NCI-H2107 treated with DMSO at 0.1 percent for 48 hours (cell line): ENCODE data around the gene ADCY6.

Source experiments
- DNase-seq: peaks from one replicate; lab custom pipeline; 2025; ENCODE audit not compliant: unreplicated experiment; lab: John Stamatoyannopoulos, UW

The ADCY6 gene

DNA sequence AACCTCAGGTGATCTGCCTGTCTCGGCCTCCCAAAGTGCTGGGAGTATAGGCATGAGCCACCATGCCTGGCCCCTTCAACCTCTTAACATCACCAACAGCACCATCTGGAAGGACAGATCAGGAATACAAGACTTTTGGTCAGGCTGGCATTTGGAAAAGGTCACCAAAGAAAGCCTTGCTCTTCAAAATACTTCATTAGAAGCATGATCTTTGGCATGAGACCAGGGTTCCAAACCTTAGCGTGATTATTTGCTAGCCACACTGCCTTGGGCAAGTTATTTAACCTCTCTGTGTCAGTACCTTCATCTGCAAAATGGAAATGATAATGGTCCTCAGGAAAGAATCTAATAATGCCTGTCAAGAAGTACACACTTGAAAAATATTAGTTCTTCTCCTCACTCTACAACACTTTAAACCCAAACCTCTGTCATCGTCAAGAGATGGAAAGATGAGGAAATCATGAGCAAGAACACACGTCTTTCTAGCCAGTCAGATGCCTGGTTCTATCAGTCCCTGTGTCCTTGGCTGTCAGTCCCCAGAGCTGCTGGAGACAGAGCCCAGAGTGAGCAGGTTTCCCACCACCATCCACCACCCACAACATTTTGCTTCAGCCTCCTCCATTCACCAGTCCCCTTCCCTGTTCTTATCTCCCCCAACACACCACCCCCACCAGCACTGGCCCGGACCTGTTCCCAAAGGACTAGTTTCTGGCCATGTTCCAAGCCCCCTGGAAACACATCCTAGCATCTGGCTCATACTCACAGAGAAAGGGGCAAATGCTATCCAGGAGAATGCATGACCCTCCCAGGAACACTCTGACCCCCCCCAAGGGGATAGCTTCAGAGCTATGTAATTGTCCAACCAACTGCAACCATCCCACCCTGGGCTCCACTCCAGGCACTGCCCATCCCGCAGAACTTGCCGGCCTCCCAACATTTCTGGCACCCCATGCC lies 2.0 kb downstream of the ADCY6 start:
- no peak for DNase-seq

GRCh38 chr12:48783432-48783831 lies 5.5 kb downstream of the ADCY6 start:
- no peak for DNase-seq

DNA sequence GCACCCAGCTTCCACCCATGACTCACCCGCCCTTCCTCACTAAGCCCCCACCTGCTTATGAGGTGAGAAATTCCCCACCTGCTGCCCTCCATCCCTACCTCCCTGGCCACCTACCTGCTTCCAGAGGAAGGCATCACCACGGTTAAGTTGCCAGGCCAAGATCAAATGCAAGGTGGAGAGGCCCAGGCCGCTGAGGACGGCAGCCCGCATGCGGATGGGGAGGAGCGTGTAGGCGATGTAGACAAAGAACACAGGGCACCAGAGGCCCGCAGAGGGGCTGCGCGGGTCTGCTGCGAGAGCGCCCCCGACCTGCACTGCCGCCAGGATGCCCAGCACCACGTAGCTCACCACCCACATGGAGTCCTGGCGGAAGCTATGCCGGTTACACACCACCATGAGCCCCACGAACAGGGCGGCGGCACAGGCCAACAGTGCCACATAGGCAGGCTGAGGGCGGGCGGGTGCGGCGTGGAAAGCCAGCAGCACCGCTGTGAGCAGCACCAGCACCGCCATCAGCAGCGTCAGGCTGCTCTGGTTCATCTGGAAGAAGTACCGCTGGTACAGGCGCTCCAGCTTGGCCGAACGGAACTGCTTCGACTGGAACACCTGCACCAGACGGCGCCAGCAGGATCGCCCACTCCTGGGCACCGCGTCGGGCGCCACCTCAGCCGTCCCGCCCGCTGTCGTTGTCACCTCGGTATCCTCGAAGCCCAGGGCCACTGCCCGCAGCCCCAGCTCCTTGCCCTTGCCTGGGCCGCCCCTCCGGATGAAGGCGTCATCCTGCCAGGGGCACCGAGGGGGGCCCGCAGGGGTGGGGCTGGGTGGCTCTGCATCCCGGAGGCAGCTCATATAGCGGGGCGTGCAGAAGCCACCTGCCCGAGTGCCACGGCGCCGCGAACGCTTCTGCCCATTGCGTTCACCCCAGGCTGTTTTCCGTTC lies 6.2 kb downstream of the ADCY6 start:
- no peak for DNase-seq

- no peak for DNase-seq
Observed at GRCh38 chr12:48781750-48782456, 7.0 kb downstream of the ADCY6 start.

GRCh38 chr12:48780381-48781025 lies 8.4 kb downstream of the ADCY6 start:
- no peak for DNase-seq

DNA sequence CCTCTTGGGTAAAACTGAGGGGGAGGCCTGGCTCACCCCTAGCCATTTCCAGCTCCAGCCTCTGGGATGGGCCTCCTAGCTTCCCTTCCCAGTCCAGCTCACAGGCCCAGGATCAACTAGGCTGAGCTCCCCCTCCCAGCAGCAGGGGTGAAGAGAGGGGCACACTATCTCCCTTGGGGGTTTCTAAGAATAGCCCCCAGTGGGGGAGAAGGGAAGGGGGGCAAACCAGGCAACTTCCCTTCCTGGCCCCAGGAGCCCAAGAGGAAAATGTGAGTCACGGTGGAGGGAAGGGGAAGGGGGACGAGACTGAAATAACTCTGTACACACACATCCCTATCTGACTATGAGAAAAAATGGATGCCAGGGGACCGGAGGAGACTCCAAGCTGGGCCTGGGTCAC lies 9.0 kb downstream of the ADCY6 start:
- DNase-seq = no peak

- DNase-seq = no peak
Observed at GRCh38 chr12:48777501-48778400, 11.1 kb downstream of the ADCY6 start.

- no peak for DNase-seq
Observed at GRCh38 chr12:48776956-48777355, 11.9 kb downstream of the ADCY6 start.

GRCh38 chr12:48775991-48776649 lies 12.8 kb downstream of the ADCY6 start:
- no peak for DNase-seq

DNA sequence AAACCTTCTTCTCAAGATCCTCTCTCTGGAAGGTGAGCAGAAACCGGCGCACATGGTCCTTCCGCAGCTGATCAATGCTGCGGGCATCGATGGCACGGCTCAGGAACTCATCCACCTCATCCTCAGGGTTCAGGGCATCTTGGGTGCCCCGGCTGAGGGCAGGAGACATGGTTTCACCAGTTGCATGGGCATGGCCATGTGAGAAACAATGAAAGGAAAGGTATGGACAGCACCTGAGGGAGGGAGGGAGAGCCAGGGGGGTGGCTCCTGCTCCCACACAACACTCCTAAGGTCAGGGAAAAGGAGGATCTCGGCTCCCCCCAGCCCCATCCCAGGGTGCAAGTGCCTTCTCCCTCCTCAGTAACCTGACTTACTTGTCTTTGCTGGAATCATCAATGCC lies 13.6 kb downstream of the ADCY6 start:
- DNase-seq = no peak

- no peak for DNase-seq
Observed at GRCh38 chr12:48774516-48774915, 14.4 kb downstream of the ADCY6 start.

DNA sequence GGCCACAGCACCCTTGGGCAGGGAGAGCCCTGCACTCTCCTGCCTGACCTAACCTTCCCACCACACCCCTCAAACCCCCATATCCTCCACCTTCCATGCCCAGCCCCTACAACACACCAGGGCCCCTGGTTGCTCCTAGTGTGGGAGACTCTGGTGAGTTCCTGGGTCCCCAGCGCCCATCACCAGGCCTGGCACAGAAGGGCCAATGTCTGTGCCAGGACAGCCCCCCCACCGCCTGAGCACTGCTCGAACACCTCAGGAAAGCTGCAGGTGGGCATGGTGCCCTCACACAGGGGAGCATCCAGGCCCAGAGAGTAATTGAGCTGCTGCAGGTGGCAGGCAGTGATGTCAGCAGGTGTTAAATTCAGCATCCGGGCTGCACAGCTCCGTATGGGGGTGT lies 15.2 kb downstream of the ADCY6 start:
- peak; percentile 42 for DNase-seq

GRCh38 chr12:48771588-48772112 lies 17.2 kb downstream of the ADCY6 start:
- no peak for DNase-seq

DNA sequence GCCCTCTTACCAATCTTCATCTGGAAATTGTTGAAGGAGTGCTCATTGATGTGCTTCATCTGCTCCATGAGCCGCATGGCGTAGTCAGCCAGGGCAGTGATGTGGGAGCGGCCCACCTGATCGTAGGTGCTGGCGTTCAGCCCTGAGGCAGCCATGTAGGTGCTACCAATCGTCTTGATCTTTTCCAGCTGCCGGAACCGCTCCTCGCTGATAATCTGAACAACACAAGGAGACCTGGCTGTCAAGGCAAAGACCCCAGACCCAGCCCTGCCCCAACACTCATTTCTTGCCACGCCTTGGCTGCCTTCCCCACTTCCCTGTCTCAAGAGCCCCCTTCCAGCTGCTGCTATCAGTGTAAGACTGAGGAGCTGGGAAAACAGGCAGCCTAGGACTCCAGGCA lies 18.1 kb downstream of the ADCY6 start:
- no peak for DNase-seq

DNA sequence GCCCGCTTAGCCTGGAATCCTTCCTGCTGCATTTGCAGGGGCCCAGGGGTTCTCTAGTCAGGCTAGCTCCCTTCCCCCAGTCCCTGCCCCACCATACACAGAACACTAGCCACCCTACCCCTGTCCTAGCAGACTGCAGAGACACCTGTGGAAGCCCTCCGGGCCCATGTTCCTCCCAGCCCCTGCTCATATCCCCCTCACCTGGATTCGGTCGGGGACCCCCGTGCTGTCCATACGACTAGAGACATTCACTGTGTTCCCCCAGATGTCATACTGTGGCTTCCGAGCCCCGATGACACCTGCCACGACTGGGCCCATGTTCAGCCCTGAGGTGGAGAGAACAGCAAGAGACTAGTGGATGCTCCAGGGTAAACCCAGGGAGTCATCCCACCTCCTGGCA lies 20.2 kb downstream of the ADCY6 start:
- DNase-seq = no peak

GRCh38 chr12:48768147-48768546 lies 20.7 kb downstream of the ADCY6 start:
- DNase-seq = no peak

DNA sequence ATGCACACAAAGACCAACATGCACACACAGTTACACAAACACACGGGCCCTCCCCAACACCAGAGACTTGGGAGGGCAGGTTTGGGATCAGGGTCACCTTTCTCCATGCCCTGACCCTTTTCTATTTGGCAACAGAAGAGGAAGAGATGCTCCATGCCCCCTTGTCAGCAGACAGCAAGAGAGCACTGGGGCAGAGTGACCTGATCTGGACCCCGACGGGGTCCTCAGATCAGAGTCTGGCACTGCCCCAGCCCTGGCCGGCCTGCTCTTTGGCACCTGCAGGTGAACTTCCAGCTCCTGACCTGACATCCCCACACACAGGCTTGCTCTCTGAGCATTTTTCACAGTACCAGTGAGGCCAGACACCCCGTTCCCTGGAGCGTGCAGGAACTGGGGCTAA lies 21.4 kb downstream of the ADCY6 start:
- no peak for DNase-seq

DNA sequence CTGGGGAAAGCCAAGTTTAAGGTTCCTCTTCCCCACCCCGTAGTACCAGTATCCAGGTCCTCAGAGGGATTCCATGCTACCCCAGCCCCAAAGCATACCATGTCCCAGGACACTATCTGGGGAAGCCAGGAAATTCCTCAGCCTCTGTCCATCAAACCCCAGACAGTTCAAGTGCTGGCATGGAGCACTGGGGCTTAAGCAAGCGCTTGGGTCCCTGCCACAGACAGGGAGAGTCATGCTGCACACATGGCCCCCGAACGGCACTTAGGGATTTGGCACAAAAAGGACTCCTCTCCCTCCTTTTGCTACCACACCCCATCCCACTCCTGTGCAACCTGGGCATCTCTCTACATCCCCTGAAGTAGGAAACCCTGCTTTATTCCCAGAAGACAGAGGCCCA lies 21.8 kb downstream of the ADCY6 start:
- no peak for DNase-seq

GRCh38 chr12:48765753-48766162 lies 23.1 kb downstream of the ADCY6 start:
- no peak for DNase-seq
